Activated naive CD8-positive, alpha-beta T cell treated with anti-CD3 and anti-CD28 coated beads for 36 hours (primary cell): ENCODE measurements around the gene RPRD2. TPM values are rescaled to one million over a fixed set of nuclear protein-coding genes. Genes with fewer than 3 reads are reported as not detected.

Source experiments
- DNase-seq: peaks from one replicate; pipeline ENCODE4 v3.0.0; 2021
- H3K27ac Mint-ChIP-seq: one replicate; pipeline ENCODE4 v1.8.0; 2022; ENCODE audit warnings: mild to moderate bottlenecking, moderate library complexity, mixed read lengths
- H3K27me3 Mint-ChIP-seq: one replicate; pipeline ENCODE4 v1.8.0; 2022; ENCODE audit warnings: mild to moderate bottlenecking, mixed read lengths
- H3K36me3 Mint-ChIP-seq: one replicate; pipeline ENCODE4 v1.8.0; 2021; ENCODE audit warnings: mild to moderate bottlenecking, mixed read lengths
- H3K4me1 Mint-ChIP-seq: one replicate; pipeline ENCODE4 v1.8.0; 2021; ENCODE audit warnings: mixed read lengths
- H3K4me3 Mint-ChIP-seq: one replicate; pipeline ENCODE4 v1.8.0; 2022; ENCODE audit warnings: mild to moderate bottlenecking, moderate library complexity, mixed read lengths
- H3K9me3 Mint-ChIP-seq: one replicate; pipeline ENCODE4 v1.8.0; 2022; ENCODE audit warnings: mixed read lengths
- total RNA-seq, 2 experiments: library from RNA; stranded (reverse); gene quantifications; one replicate each; pipeline ENCODE4 v1.2.3, GENCODE V29; 2021

The RPRD2 gene
- total RNA-seq, 2 experiments from 2014 or later, result 21.7 to 22.8 TPM

DNA sequence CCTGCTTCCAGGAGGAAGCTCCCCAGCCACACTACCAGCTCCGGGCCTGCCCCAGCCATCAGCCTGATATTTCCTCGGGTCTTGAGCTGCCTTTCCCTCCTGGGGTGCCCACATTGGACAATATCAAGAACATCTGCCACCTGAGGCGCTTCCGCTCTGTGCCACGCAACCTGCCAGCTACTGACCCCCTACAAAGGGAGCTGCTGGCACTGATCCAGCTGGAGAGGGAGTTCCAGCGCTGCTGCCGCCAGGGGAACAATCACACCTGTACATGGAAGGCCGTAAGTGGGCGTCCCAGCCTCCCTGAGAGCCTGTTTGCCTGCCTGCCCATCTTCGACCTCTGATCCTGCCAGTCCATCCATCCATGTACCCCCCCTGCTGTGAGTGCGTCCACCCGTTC lies 147.6 kb downstream of the RPRD2 start:
- Mint-ChIP-seq H3K4me3 (no peak overlapping the region), H3K27ac (no peak overlapping the region), H3K4me1 (peaks cover 7% of the 10 kb centered on the region), H3K9me3 (no peaks in the 10 kb centered on the region), H3K36me3 (no peaks in the 10 kb centered on the region), H3K27me3 (no peaks in the 10 kb centered on the region)
- no peak for DNase-seq

DNA sequence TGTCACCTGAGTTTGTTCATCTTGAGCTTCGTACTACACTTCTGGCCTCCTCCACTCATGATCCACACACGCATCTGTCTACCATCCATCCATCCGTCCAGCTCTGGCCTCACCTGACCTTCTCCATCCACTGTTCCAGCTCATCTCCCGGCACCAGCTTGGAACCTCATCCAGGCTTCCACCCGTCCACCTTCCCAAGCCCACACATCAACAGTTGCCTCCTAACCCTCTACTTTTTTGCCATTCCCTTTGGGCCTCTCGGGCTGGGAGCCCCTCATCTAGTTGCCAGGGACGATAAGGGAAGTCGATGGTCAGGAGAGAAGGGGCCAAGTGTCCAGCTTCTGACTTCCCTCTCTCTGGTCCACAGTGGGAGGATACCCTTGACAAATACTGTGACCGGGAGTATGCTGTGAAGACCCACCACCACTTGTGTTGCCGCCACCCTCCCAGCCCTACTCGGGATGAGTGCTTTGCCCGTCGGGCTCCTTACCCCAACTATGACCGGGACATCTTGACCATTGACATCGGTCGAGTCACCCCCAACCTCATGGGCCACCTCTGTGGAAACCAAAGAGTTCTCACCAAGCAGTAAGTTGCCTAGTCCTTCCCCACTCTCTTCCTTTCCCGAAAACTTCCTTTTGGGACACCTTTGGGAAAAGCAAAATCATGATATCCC lies 148.2 kb downstream of the RPRD2 start:
- no peak overlapping the region for H3K4me3 Mint-ChIP-seq
- peaks cover 12% of the 10 kb centered on the region for H3K4me1 Mint-ChIP-seq
- no peaks in the 10 kb centered on the region for H3K27me3 Mint-ChIP-seq
- H3K9me3 Mint-ChIP-seq, result no peaks in the 10 kb centered on the region
- no peak overlapping the region for H3K27ac Mint-ChIP-seq
- H3K36me3 Mint-ChIP-seq, result no peaks in the 10 kb centered on the region
- no peak for DNase-seq

DNA sequence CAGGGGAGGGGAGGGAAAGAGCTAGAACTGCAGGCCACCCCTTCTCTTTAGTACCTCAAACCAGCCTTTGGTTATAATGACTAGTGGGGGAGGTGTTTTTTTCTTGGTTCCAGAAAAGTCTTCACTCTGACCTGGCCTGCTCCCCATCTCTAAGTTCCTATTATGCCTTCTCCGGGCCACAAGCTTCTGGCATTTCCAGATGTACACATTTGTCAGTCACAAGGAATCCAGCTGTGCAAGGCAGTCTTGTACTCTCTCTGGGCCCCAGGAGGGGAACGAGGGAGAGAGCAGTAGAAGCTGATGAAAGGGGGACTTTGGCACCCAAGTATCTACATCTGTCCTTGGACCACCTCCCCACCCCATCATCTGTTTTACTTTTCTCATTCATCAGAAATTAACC lies 148.9 kb downstream of the RPRD2 start:
- Mint-ChIP-seq H3K4me3 (no peak overlapping the region), H3K4me1 (peaks cover 12% of the 10 kb centered on the region), H3K36me3 (no peaks in the 10 kb centered on the region), H3K27me3 (no peaks in the 10 kb centered on the region), H3K9me3 (no peaks in the 10 kb centered on the region), H3K27ac (no peak overlapping the region)
- DNase-seq, result no peak

DNA sequence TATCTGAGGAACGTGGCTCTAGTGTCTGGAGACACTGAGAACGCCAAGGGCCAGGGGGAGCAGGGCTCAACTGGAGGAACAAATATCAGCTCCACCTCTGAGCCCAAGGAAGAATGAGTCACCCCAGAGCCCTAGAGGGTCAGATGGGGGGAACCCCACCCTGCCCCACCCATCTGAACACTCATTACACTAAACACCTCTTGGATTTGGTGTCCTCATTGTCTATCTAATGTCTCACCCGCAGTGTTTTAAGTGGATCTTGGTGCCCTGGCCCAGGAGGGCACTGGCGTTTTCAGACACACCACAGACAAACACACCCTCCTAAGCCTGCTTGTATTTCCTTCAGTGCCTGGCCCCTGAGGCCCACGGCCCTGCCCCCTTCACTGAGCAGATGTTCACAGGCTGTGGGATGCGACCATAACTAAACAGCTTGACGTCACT lies 149.4 kb downstream of the RPRD2 start:
- Mint-ChIP-seq H3K36me3 (no peaks in the 10 kb centered on the region), H3K4me3 (no peak overlapping the region), H3K27ac (no peak overlapping the region), H3K27me3 (no peaks in the 10 kb centered on the region), H3K9me3 (no peaks in the 10 kb centered on the region), H3K4me1 (peaks cover 12% of the 10 kb centered on the region)
- DNase-seq, result no peak

DNA sequence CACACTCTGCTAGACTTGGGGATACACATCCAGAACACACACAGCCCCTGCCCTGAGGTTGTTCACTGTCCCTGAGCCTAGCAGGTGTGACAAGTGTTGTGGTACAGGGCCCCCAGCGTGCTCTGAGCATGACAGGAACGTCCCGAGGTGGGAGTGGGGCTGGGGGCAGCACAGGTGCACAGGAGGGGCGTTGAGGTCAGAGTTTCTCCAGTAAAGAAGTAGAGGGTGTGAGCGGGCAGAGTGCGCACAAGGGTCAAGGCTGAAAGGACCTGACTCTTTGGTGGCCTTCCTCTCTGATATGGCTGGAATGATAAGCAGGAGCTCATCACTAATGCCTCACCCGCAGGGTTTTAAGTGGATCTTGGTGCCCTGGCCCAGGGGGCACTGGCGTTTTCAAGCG lies 150.3 kb downstream of the RPRD2 start:
- Mint-ChIP-seq H3K9me3 (no peaks in the 10 kb centered on the region), H3K4me3 (peak overlapping the region; percentile 84), H3K27me3 (no peaks in the 10 kb centered on the region), H3K4me1 (peaks cover 12% of the 10 kb centered on the region), H3K36me3 (no peaks in the 10 kb centered on the region), H3K27ac (no peak overlapping the region)
- DNase-seq, result no peak

DNA sequence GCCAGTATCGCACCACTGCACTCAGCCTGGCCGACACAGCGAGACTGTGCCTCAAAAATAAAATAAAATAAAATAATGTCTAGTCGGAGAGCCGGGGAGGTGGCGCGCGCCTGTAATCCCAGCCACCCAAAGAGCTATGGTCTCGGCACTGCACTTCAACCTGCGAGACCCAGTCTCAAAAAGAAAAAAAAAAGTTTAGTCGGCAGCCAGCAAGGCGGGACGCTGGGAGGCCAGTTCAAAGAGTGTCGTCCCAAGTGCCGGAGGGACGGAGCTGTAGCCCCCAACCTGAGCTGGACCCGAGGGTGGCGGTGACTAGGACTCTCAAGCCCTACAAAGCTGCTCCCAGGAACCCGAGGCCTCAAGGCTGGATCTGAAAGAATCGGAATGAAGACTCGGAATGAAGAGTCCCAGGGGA lies 151.0 kb downstream of the RPRD2 start:
- no peaks in the 10 kb centered on the region for H3K9me3 Mint-ChIP-seq
- H3K4me3 Mint-ChIP-seq, result peak overlapping the region; percentile 84
- DNase-seq, result no peak
- peaks cover 12% of the 10 kb centered on the region for H3K4me1 Mint-ChIP-seq
- H3K36me3 Mint-ChIP-seq, result no peaks in the 10 kb centered on the region
- H3K27ac Mint-ChIP-seq, result no peak overlapping the region
- no peaks in the 10 kb centered on the region for H3K27me3 Mint-ChIP-seq

DNA sequence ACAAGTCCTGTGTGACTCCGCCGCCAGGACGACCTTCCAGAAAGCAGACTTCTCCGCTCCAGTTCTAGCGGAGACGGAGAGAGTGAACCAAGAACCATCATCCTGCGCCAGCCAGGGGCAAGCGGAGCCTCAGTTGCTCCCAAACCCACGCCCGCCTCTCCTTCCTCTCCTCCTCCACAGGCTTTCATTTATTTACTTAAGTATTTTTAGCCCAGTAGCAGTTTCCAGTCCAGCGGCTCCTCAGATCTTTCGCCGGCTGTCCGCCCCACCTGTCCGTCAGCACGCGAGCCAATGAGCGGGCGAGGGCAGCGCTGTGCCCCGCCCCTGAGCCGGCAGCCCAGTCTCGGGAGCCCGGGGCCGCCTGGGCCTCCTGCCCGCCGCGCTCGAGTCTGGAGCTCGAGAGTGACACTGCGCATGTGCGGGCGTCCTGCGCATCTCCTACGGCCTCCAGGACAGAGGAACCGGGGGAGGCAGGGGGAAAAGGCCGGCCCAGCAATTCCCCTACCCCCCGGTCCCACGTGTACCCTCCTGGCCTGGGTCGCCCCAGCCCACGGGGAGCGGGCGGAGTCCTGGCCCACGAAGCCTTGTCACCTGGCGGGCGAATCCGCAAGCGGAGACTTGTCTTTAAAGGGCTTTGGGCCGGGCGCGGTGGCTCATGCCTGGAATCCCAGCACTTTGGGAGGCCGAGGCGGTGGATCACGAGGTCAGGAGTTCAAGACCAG lies 151.5 kb downstream of the RPRD2 start, which contains the start of gene FALEC:
FALEC (plus strand) TSS at position 425 of the 722 bp plus-strand sequence.
- peak within 1 kb of the TSS; percentile 41 for H3K27ac Mint-ChIP-seq
- H3K36me3 Mint-ChIP-seq, result no peaks in the 10 kb centered on the region
- peaks cover 12% of the 10 kb centered on the region for H3K4me1 Mint-ChIP-seq
- H3K9me3 Mint-ChIP-seq, result no peaks in the 10 kb centered on the region
- peak within 1 kb of the TSS; percentile 84 for H3K4me3 Mint-ChIP-seq
- peak; percentile 95 for DNase-seq
- H3K27me3 Mint-ChIP-seq, result no peaks in the 10 kb centered on the region

DNA sequence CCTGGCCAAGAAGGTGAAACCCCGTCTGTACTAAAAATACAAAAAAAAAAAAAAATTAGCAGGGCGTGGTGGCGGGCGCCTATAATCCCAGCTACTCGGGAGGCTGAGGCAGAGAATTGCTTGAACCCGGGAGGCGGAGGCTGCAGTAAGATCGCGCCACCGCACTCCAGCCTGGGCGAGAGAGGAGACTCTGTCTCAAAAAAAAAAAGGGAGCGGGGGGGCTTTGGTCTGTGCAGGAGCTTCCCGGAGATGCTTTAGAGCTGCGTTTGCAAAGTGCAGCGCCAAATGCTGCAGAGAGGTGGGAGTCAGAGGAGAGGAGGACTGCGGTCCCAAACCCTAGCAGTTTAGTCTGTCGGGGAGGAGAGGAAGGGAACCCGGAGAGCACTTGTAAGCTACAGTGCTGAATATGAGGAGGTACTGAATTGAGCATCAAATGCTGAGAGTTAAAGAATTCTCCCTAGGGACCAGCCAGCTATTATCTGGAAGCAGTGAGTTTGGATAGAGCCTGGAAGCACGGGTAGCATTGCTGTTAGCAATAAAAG lies 152.2 kb downstream of the RPRD2 start:
- H3K36me3 Mint-ChIP-seq, result no peaks in the 10 kb centered on the region
- H3K4me1 Mint-ChIP-seq, result peaks cover 12% of the 10 kb centered on the region
- H3K4me3 Mint-ChIP-seq, result peak overlapping the region; percentile 84
- DNase-seq, result no peak
- no peaks in the 10 kb centered on the region for H3K9me3 Mint-ChIP-seq
- no peak overlapping the region for H3K27ac Mint-ChIP-seq
- H3K27me3 Mint-ChIP-seq, result no peaks in the 10 kb centered on the region

DNA sequence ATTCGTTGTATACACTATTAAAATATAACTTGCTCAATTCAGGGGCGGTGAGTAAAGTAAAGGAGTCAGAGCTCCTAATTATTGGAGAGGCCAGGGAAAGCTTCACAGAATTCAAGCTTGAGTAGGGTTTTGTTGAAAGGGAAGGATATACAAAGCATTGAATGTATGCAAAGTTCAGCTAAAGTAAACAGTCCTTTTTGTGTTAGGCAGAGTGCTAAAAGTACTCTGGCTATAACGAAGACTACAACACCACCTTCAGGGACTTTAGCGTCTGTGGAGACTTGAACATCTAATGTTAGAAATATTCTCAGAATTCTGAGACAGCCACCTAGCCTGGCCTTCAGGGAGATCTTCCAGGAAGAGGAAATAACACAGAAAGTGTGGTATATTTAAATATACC lies 152.7 kb downstream of the RPRD2 start:
- Mint-ChIP-seq H3K4me1 (peaks cover 14% of the 10 kb centered on the region), H3K27ac (no peak overlapping the region), H3K36me3 (no peaks in the 10 kb centered on the region), H3K4me3 (peak overlapping the region; percentile 84), H3K9me3 (no peaks in the 10 kb centered on the region), H3K27me3 (no peaks in the 10 kb centered on the region)
- no peak for DNase-seq

DNA sequence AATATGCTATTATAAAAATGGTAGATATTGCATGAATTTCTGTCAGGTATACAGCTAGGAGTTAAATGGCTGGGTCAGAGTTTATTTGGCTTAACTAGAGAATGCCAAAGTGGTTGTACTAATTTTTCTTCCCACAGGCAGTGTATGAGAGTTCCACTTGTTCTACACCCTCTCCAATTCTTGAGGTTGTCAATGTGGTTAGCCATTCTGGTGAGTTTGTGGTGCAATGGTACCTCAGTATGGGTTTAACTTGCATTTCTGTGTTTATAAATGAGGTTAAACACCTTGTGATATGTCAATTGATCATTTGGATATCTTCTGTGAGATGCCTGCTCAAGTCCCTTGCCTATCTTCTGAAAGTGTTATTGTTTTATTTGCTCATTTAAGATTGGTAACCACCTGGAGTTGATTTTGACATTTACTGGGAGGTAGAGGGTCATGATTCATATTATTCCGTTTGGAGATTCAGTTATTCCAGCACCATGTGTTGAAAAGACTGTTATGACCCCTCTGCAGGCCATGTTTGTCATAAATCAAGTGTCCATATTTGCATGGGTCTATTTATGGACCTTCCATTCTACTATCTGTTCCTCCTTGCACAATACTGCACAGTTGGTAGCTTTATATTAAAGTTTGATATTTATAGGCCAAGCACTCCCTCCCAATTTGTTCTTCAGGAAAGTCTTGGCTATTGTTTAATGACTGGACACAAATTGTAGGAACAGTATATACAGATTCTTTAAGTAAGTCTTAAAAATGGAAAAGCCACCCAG lies 157.4 kb downstream of the RPRD2 start:
- H3K27ac Mint-ChIP-seq, result no peak overlapping the region
- H3K4me3 Mint-ChIP-seq, result no peak overlapping the region
- peaks cover 8% of the 10 kb centered on the region for H3K4me1 Mint-ChIP-seq
- no peaks in the 10 kb centered on the region for H3K9me3 Mint-ChIP-seq
- no peaks in the 10 kb centered on the region for H3K36me3 Mint-ChIP-seq
- H3K27me3 Mint-ChIP-seq, result no peaks in the 10 kb centered on the region
- DNase-seq, result no peak

DNA sequence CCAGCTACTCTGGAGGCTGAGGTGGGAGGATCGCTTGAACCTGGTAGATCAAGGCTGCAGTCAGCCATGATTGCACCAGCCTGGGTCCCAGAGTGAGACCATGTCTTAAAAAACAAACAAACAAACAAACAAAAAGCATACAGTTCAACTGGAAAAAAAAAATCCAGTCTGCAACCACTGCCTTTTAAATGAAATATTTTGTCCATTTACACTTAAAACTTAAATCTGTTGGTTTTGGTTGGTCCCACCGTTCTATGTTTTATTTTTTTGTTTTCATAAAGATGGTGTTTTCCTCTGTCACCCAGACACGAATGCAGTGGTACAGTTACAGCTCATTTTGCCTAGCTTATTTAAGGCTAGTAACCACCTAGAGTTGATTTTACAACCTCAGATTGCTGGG lies 161.4 kb downstream of the RPRD2 start:
- Mint-ChIP-seq H3K4me1 (peaks cover 2% of the 10 kb centered on the region), H3K4me3 (no peak overlapping the region), H3K36me3 (no peaks in the 10 kb centered on the region), H3K27me3 (no peaks in the 10 kb centered on the region), H3K9me3 (no peaks in the 10 kb centered on the region), H3K27ac (no peak overlapping the region)
- DNase-seq, result no peak

Other genes starting within 250 kb of the RPRD2 start
- gene PLEKHO1, start 214.2 kb upstream of the RPRD2 start, total RNA-seq, result 10 to 100 TPM; 14.9 to 15.5 TPM
- 100 to 1,000 TPM; 176 to 191 TPM for gene ANP32E, start 128.0 kb upstream of the RPRD2 start, total RNA-seq
- gene CA14, start 106.4 kb upstream of the RPRD2 start, total RNA-seq, result not detected
- gene APH1A, start 95.1 kb upstream of the RPRD2 start, total RNA-seq, result 100 to 1,000 TPM; 123 to 126 TPM
- under 1 TPM; 0.48 to 0.78 TPM for gene C1orf54, start 91.4 kb upstream of the RPRD2 start, total RNA-seq
- 1 to 10 TPM; 4.9 to 5.2 TPM for gene CIART, start 81.6 kb upstream of the RPRD2 start, total RNA-seq
- gene MRPS21, start 70.3 kb upstream of the RPRD2 start, total RNA-seq, result 10 to 100 TPM; 93.0 to 93.4 TPM
- 10 to 100 TPM; 67.8 to 71.5 TPM for gene PRPF3, start 42.6 kb upstream of the RPRD2 start, total RNA-seq
- 10 to 100 TPM; 44.8 to 46.2 TPM for gene TARS2, start 123.3 kb downstream of the RPRD2 start, total RNA-seq
- gene ECM1, start 144.0 kb downstream of the RPRD2 start, total RNA-seq, result under 1 TPM; 0.88 to 0.99 TPM
- not detected for gene FALEC, start 151.6 kb downstream of the RPRD2 start, total RNA-seq
- under 1 TPM; 0.06 to 0.10 TPM for gene ADAMTSL4, start 185.3 kb downstream of the RPRD2 start, total RNA-seq
- gene MCL1, start 215.5 kb downstream of the RPRD2 start, total RNA-seq, result 100 to 1,000 TPM; 209 to 217 TPM